ENCODE data around the gene SPATA31E1.

- TF ChIP-seq CTCF (IDR thresholded peaks at IDR 0.05) (no peak), POLR2A (IDR thresholded peaks at IDR 0.05) (no peak)
Measured at GRCh38 chr9:87849144-87849758, 33.4 kb upstream of the SPATA31E1 start.

Data from right lobe of liver (tissue), 4 donors.